Adrenal gland (tissue), 5 donors: Measurements from ENCODE around the gene CCDC93.

Experiments used
- POLR2A ChIP-seq, 2 donors: fragments of 450-650 bp; IDR thresholded peaks; one replicate each; pipeline ENCODE4 v1.6.1; 2017; ENCODE audit warnings: antibody characterized with exemption in 2 of 2, mild to moderate bottlenecking in 2 of 2, moderate library complexity in 1 of 2
- TF ChIP-seq, protein P1 (sequence below), 6 experiments: fragments of 450-650 bp in 4 of 6; fragments of 200-600 bp in 2 of 6; sonication (generic) in 1 of 6; IDR thresholded peaks; 1 replicate in 5 of 6; 2 replicates in 1 of 6; pipeline versions ENCODE4 v1.5.1 to v1.8.0; 2016 to 2021; ENCODE audit warnings: antibody characterized with exemption in 6 of 6, mild to moderate bottlenecking in 2 of 6, moderate library complexity in 1 of 6
- donor health status: DM: no; HTN: no; CAD: no.

DNA sequence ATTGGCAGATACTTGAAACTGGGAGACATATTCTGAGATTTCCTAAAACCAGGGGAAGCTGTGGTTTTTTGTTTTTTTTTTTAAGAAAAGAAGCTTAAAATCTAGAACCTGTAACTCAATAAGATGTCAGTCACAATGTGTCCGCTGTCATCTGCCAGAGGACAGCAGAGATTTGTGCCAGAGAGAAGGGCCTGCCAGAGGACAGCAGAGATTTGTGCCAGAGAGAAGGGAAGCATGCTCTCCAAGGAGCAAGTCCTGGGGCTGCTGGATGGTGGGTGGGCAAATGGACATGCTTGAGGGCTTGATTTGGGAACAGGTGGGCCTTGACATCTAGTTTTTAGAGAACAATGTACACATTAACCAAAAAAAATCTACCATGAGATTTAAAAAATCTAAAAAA, 77.9 kb downstream of the CCDC93 start:
- no peak for TF ChIP-seq POLR2A (IDR thresholded peaks at IDR 0.05)
- TF ChIP-seq, protein P1, sequence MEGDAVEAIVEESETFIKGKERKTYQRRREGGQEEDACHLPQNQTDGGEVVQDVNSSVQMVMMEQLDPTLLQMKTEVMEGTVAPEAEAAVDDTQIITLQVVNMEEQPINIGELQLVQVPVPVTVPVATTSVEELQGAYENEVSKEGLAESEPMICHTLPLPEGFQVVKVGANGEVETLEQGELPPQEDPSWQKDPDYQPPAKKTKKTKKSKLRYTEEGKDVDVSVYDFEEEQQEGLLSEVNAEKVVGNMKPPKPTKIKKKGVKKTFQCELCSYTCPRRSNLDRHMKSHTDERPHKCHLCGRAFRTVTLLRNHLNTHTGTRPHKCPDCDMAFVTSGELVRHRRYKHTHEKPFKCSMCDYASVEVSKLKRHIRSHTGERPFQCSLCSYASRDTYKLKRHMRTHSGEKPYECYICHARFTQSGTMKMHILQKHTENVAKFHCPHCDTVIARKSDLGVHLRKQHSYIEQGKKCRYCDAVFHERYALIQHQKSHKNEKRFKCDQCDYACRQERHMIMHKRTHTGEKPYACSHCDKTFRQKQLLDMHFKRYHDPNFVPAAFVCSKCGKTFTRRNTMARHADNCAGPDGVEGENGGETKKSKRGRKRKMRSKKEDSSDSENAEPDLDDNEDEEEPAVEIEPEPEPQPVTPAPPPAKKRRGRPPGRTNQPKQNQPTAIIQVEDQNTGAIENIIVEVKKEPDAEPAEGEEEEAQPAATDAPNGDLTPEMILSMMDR (IDR thresholded peaks at IDR 0.05) = no peak
